ENCODE measurements around the gene SLC25A53. TPM values are rescaled to one million over a fixed set of nuclear protein-coding genes. Genes with fewer than 3 reads are reported as not detected.
"Not testable (repeated sequence)": the region's sequence is repeated elsewhere in the genome, so short reads cannot be mapped to it uniquely, and the experiment has no call there.

The SLC25A53 gene
- polyA plus RNA-seq, 1 donor (not counting 4 experiments of a cell fraction or from before 2014, with no cell fraction given): 2.7 TPM

GRCh38 chrX:104054956-104055355 is 101.9 kb downstream of the SLC25A53 start:
- H3K9ac ChIP-seq (ENCODE audit: control insufficient read depth, extremely low read depth, insufficient read depth, low read length); H3K36me3 ChIP-seq (ENCODE audit: control insufficient read depth in 2 of 2, extremely low read depth in 1 of 2, insufficient read depth in 2 of 2, low read length in 2 of 2); H3K79me2 ChIP-seq (ENCODE audit: control insufficient read depth, insufficient read depth, low read length); H3K4me3 ChIP-seq (ENCODE audit: control insufficient read depth in 2 of 3, extremely low read depth in 1 of 3, insufficient read depth in 2 of 3, low read depth in 1 of 3, low read length in 3 of 3); H3K9me3 ChIP-seq (ENCODE audit: control insufficient read depth, low read depth, low read length); H3K9me1 ChIP-seq (ENCODE audit: control insufficient read depth, extremely low read depth, insufficient read depth, low read length); FAIRE-seq; H3K27ac ChIP-seq (ENCODE audit: control insufficient read depth, insufficient read depth, low read length); DNase-seq (ENCODE audit: low read depth, low spot score); H3K4me2 ChIP-seq (ENCODE audit: control insufficient read depth, extremely low read depth, insufficient read depth, low read depth, low read length); H2AFZ ChIP-seq (ENCODE audit: control insufficient read depth, low read length); H4K20me1 ChIP-seq (ENCODE audit: control insufficient read depth, extremely low read depth, insufficient read depth, low read length); H3K27me3 ChIP-seq (ENCODE audit: control insufficient read depth, extremely low read depth, insufficient read depth, low read length); H3K4me1 ChIP-seq (ENCODE audit: control insufficient read depth, extremely low read depth, insufficient read depth, low read length); dilution Hi-C loops (cut with MboI; ENCODE audit: extremely low pct_ligation_motif_present, low sequenced_read_pairs): not testable (repeated sequence)

Other genes with a start within 250 kb of the SLC25A53 start
- 6.1 to 11.5 TPM (median 7.9 TPM) in 3 replicates for gene TMSB15B, start 194.4 kb downstream of the SLC25A53 start, polyA plus RNA-seq
- not detected in 3 replicates for gene H2BW1, start 143.3 kb downstream of the SLC25A53 start, polyA plus RNA-seq
- gene H2BW2, start 117.1 kb downstream of the SLC25A53 start, polyA plus RNA-seq: not detected in 3 replicates
- gene TMSB15C, start 80.8 kb downstream of the SLC25A53 start, polyA plus RNA-seq: 0.86 to 1.5 TPM (median 1.2 TPM) in 3 replicates
- gene ZCCHC18, start 44.5 kb downstream of the SLC25A53 start, polyA plus RNA-seq: 0.12 to 0.16 TPM in 2 of 3 replicates, not detected in the other
- 7.6 to 16.1 TPM (median 9.2 TPM) in 3 replicates for gene FAM199X, start 9.4 kb upstream of the SLC25A53 start, polyA plus RNA-seq
- 0.03 TPM in 1 of 3 replicates, not detected in the others for gene ESX1, start 97.9 kb upstream of the SLC25A53 start, polyA plus RNA-seq

Measured in keratinocyte (primary cell).